H1 (cell line): ENCODE results near the gene KMT5B. TPM values are rescaled to one million over a fixed set of nuclear protein-coding genes. Genes with fewer than 3 reads are reported as not detected.

Source experiments
- CTBP2 ChIP-seq: IDR thresholded peaks from 2 replicates; pipeline ENCODE4 v1.7.0; 2011; ENCODE audit warnings: borderline replicate concordance, mild to moderate bottlenecking, moderate library complexity, mixed read lengths, low read length; ENCODE audit not compliant: insufficient read depth, insufficient read length
- MAFK ChIP-seq: IDR thresholded peaks from 2 replicates; pipeline ENCODE4 v1.6.1; 2012; ENCODE audit warnings: low read depth, mild to moderate bottlenecking, improper control_type of control experiment, low read length
- RXRA ChIP-seq: IDR thresholded peaks from 2 replicates; pipeline ENCODE4 v1.6.1; 2011; ENCODE audit warnings: low read depth, mild to moderate bottlenecking, low read length, moderate library complexity; ENCODE audit not compliant: insufficient read depth
- SRF ChIP-seq: IDR thresholded peaks from 2 replicates; pipeline ENCODE4 v1.6.1; 2011; ENCODE audit warnings: mild to moderate bottlenecking, low read depth, low read length, moderate library complexity
- polyA plus RNA-seq, 7 experiments: library from polyadenylated mRNA; depleted of rRNA in 3 of 7; stranded (reverse) in 5 of 7; unstranded in 2 of 7; fragments of >200 nt in 5 of 7; fragments of 200-250 nt in 2 of 7; gene quantifications; 1 replicate in 5 of 7; 2 replicates in 1 of 7; 4 replicates in 1 of 7; pipeline versions ENCODE4 v1.2.1 to v1.2.3, GENCODE V29; 2011 to 2013; ENCODE audit warnings: missing spikeins in 2 of 7, mixed read lengths in 2 of 7
- total RNA-seq: library from RNA; stranded (reverse); fragmentation: NEBNext Ultra II Directional; extraction: Animal tissue kit (Norgen Biotek cat#: 25700); gene quantifications from 2 replicates; pipeline ENCODE4 v1.2.1, GENCODE V29; 2021
- TF ChIP-seq, protein P1 (sequence below), 3 experiments: IDR thresholded peaks; 1 replicate in 2 of 3; 2 replicates in 1 of 3; pipeline versions ENCODE4 v1.5.1 to v1.6.1; 2011; ENCODE audit warnings: low read length in 3 of 3, mild to moderate bottlenecking in 3 of 3, inconsistent platforms in 2 of 3, low read depth in 1 of 3, moderate library complexity in 1 of 3; ENCODE audit not compliant: insufficient read depth in 1 of 3; ENCODE audit errors: control extremely low read depth in 1 of 3

The KMT5B gene
- total and polyA plus RNA-seq, 2 of the 8 experiments (the other 6 are each of a cell fraction or from before 2014, with no cell fraction given) = 11.0 to 40.8 TPM

DNA sequence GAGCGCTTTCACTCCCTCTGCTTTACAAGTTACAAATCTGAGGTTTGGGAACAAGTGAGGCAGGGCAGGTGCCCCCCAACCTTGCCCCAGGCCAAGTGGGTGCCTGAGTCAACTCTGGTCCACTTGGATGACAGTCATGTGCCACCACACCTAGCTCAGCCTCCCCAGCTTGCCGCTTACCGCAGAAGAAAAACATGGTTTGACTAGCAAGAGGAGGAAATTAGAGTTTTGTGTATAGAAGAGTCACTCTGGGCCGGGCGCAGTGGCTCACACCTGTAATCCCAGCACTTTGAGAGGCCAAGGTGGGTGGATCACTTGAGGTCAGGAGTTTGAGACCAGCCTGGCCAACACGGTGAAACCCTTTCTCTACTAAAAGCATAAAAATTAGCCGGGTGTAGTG, 64.2 kb downstream of the KMT5B start (continued):
- TF ChIP-seq, protein P1, sequence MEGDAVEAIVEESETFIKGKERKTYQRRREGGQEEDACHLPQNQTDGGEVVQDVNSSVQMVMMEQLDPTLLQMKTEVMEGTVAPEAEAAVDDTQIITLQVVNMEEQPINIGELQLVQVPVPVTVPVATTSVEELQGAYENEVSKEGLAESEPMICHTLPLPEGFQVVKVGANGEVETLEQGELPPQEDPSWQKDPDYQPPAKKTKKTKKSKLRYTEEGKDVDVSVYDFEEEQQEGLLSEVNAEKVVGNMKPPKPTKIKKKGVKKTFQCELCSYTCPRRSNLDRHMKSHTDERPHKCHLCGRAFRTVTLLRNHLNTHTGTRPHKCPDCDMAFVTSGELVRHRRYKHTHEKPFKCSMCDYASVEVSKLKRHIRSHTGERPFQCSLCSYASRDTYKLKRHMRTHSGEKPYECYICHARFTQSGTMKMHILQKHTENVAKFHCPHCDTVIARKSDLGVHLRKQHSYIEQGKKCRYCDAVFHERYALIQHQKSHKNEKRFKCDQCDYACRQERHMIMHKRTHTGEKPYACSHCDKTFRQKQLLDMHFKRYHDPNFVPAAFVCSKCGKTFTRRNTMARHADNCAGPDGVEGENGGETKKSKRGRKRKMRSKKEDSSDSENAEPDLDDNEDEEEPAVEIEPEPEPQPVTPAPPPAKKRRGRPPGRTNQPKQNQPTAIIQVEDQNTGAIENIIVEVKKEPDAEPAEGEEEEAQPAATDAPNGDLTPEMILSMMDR (IDR thresholded peaks at IDR 0.05; ENCODE audit: control extremely low read depth in 1 of 3, insufficient read depth in 1 of 3, low read depth in 1 of 3, low read length in 3 of 3) = no peak
- TF ChIP-seq MAFK (no peak), SRF (no peak), CTBP2 (no peak), RXRA (no peak)
- TF ChIP-seq, all 59 proteins: peak for 0
